GM19025 (cell line): Measurements from ENCODE around the gene CCDC97.

Experiments used
- ATAC-seq: cut with Tn5 transposase; IDR thresholded peaks from one replicate; pipeline ENCODE4 v1.9.1; 2021; ENCODE audit warnings: mild to moderate bottlenecking, low read depth, moderate library complexity; ENCODE audit not compliant: unreplicated experiment

Gene CCDC97

GRCh38 chr19:41318696-41319499 lies 8.9 kb downstream of the CCDC97 start:
- ATAC-seq: no peak

GRCh38 chr19:41319500-41320184 lies 9.7 kb downstream of the CCDC97 start:
- no peak for ATAC-seq

DNA sequence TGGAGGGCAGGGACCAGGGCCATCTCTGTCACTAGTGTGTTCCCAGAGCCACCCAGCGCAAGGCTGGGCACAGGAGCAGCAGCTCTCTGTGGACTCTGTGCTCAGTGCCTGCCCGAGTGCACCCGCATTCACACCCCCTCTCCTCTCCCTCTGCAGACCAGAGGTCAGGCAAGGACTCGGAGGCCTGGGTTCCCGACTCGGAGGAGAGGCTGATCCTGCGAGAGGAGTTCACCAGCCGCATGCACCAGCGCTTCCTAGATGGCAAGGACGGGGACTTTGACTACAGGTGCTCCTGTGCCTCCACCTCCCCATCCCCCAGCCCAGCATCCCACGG lies 10.2 kb downstream of the CCDC97 start:
- no peak for ATAC-seq

- ATAC-seq: no peak
Observed at GRCh38 chr19:41320568-41320967, 10.6 kb downstream of the CCDC97 start.

GRCh38 chr19:41321204-41321599 lies 11.2 kb downstream of the CCDC97 start:
- no peak for ATAC-seq

DNA sequence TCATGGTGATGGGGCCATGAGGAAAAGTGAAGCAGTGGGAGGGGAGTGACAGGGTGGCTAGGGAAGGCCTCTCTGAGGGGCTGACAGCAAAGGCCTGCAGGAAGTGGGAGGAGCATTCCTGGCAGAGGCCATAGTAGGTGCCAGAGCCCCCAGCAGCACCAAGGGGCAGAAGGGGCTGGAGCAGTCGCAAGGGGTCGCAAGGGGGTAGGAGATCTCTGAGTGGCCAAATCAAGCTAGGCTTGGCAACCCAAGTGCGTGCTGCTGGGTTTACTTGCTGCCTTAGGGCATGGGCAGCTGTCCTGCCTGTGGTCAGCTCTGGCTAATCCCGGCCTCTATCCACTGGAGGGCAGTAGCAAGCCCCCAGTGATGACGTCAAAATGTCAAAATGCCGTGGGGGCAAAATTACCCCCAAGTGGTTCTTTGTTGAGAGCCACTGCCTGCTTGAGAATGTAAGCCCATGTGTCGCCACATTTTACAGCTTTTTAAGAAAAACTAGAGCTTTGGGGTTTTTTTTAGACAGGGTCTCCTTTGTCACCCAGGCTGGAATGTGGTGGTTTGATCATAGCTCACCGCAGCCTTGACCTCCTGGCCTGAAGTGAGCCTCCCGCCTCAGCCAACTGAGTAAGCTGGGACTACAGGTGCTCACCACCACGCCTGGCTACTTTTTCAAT lies 11.8 kb downstream of the CCDC97 start:
- ATAC-seq: no peak

- ATAC-seq: no peak
Observed at GRCh38 chr19:41322451-41322850, 12.5 kb downstream of the CCDC97 start.

DNA sequence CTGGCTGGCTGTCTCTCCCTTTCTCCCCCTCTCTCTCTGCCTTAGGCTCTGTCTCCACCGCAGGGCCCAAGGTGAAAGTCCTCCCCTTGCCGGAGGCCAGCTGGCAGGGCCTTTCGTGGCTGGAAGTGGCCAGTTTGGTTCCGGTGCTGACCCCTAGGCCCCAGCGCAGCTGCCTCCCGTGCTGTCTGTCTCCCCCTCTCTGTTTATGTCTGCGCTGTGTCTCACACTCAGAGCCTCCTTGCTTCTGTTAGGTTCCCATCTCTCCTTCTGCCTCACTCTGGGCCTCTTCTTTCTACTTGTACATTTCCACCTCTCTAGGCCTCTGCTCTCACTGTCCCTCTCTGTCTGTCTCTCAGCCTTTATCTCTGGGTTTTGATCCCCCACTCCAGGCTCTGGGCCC lies 13.1 kb downstream of the CCDC97 start:
- ATAC-seq: no peak

- ATAC-seq: no peak
Observed at GRCh38 chr19:41323430-41324125, 13.6 kb downstream of the CCDC97 start.

GRCh38 chr19:41324231-41324702 lies 14.3 kb downstream of the CCDC97 start:
- no peak for ATAC-seq

GRCh38 chr19:41324921-41325639 lies 15.1 kb downstream of the CCDC97 start:
- no peak for ATAC-seq

DNA sequence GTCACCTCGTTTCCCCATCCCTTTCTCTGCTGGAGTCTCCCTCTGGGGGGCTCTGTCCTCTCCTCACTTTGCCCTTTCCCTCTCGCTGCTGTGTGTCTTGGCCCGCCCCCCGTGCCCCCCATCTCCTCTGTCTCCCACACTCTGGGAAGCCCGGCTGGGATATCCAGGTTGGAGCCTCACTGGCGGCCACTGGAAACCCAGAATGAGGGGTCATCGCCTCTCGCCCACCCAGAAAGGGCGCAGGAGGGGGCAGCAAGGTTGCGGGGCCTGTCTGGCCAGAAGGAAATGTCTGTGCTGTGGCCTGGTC lies 15.6 kb downstream of the CCDC97 start:
- no peak for ATAC-seq

- no peak for ATAC-seq
Observed at GRCh38 chr19:41325947-41326706, 16.2 kb downstream of the CCDC97 start.

DNA sequence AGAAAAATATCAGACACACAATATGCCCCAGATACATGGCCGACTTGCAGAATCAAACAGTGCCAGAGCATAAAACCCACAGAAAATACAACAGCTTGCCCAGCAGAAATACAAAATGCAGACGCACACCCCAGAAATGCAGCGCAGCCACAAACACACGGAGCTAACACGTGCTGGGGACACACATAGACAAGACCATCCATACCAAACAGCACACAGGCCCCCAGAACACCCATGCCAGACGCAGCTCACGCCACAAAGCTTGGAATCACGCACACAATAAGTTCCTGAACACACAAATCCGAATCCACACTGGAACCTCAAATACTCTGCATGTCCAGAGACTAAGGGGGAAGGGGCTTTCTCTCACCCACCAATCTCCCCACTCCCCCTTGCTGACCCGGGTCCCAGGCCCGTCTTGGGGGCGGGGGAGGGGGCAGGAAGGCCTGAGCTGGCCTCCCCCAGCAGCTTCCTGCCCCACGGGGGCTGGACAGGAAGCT lies 17.2 kb downstream of the CCDC97 start:
- no peak for ATAC-seq

DNA sequence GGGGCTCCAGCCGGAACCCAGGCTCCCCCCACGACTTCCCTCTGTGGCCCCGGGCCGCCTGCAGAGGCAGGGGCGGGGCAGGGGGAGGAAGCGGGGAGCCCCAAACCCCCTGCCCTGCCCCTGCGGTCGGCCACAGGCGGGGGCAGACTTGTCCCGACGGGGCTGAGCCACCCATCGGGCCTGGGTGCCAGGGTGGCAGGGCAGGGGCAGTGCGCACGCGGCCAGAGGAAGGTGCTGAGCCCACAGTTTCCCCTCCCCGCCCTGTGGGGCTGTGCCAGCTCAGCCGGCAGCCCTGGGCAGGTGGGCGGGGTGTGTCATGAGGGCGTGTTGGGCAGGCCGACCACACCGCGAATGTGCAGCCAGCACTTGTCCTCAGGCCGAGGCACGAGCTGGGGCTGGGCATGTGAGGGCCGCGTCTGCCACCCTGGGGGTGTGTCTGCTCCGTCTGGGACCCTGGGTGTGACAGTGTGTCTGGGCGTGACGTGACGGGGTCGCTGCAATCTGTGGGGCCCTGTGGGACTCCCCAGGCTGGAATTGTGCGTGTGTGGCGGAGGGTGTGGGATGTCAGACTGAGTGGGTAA lies 17.7 kb downstream of the CCDC97 start:
- ATAC-seq: peak; percentile 63

DNA sequence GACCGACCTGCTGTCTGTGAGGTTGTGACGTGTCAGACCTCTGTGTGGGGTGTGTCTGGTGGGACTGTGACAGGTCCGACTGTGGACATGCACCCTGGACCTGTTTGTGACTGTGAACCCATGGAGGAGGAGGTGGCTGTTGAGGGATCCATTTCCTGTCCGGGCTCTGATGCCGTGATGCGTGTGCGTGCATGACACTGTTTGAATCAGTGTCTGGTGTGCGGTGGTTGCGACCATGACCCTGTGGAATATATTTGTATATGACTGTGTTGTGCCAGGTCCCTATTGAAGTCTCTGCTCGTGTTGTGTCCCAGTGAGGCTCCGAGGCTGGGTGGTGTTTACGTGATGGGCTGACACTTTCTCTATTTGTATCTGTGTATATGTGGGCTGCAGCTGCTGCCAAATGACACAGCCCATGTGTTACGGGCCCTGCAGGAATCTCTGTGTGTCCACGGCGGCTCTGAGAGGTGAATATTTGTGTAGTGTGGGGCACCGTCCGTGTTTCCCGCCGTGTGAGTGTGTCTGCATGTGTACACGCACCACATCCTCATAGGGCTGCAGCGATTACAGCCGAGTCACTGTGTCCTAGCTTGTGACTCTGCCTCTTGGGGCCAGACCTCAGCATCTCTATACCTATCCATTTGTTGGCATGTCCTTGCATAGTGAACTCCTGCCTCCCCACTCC lies 18.3 kb downstream of the CCDC97 start:
- no peak for ATAC-seq

DNA sequence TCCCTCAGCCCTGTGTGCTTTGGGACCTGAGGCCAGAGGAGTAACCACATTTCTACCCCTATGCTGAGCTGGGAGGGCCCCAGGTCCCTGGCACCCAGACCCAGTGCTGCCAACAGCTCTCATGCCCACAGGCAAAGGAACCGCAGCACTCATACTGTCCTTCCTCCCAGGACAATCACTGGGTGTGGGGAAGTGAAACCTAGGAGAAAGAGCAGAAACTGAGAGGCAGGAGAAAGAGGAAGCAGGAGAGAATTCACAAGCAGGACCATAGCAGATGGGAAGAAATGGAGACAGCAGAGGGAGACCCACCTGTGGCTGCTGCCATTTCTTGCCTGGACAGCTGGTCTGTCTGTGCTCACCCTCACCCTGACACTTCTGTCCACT lies 18.9 kb downstream of the CCDC97 start:
- ATAC-seq: no peak

DNA sequence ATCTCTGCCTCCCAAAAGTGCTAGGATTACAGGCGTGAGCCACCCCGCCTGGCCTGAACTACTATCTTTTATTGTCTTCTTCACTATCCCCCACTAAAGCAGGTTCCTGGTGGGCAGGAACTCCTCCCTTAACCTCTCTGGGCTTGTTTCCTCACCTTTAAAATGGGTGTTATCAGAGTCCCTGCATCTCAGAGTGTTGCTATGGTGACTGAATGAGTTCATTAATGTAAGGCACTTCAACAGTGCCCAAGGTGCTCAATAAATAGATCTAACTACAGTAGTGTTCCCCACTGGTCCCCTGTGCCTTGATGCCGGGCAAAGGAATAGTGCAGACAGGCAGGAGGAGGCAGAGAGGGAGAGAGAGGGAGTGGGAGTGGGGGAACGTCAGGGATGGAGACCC lies 20.5 kb downstream of the CCDC97 start:
- ATAC-seq: no peak
